Astrocyte (in vitro differentiated cells and primary cell): Measurements from ENCODE around the gene CHRNA4. TPM values are rescaled to one million over a fixed set of nuclear protein-coding genes. Genes with fewer than 3 reads are reported as not detected.

Experiments used
- DNase-seq: peaks from one replicate; pipeline ENCODE4 v3.0.0-alpha.2; 2010; ENCODE audit warnings: low read depth
- FAIRE-seq: peaks from 2 replicates; lab custom pipeline; 2011; peaks lifted over from hg19 to GRCh38; lab: Jason Lieb, UNC
- H2AFZ ChIP-seq: 2 replicates; pipeline ENCODE4 v1.6.0; 2012; ENCODE audit warnings: low read depth, low read length, inconsistent platforms
- H3K27ac ChIP-seq: 2 replicates; pipeline ENCODE4 v1.5.1; 2011; ENCODE audit warnings: low read depth, low read length, inconsistent platforms
- H3K27me3 ChIP-seq: 2 replicates; pipeline ENCODE4 v1.6.0; 2011; ENCODE audit warnings: low read length, inconsistent platforms; ENCODE audit not compliant: insufficient read depth
- H3K36me3 ChIP-seq: 2 replicates; pipeline ENCODE4 v1.5.1; 2011; ENCODE audit warnings: low read length, inconsistent platforms; ENCODE audit not compliant: insufficient read depth
- H3K4me1 ChIP-seq: 2 replicates; pipeline ENCODE4 v1.5.1; 2011; ENCODE audit warnings: low read length, inconsistent platforms; ENCODE audit not compliant: insufficient read depth
- H3K4me2 ChIP-seq: 2 replicates; pipeline ENCODE4 v1.6.0; 2012; ENCODE audit warnings: low read length, inconsistent platforms
- H3K4me3 ChIP-seq: 2 replicates; pipeline ENCODE4 v1.5.1; 2011; ENCODE audit warnings: low read depth, mild to moderate bottlenecking, low read length, inconsistent platforms; ENCODE audit not compliant: insufficient read depth
- H3K79me2 ChIP-seq: 2 replicates; pipeline ENCODE4 v1.6.0; 2012; ENCODE audit warnings: mild to moderate bottlenecking, low read length, inconsistent platforms; ENCODE audit not compliant: insufficient read depth
- H3K9ac ChIP-seq: 2 replicates; pipeline ENCODE4 v1.6.0; 2012; ENCODE audit warnings: mild to moderate bottlenecking, low read length, inconsistent platforms
- H3K9me3 ChIP-seq: 2 replicates; pipeline ENCODE4 v1.5.1; 2012; ENCODE audit warnings: low read depth, mild to moderate bottlenecking, low read length, inconsistent platforms; ENCODE audit not compliant: insufficient read depth
- H4K20me1 ChIP-seq: 2 replicates; pipeline ENCODE4 v1.6.0; 2012; ENCODE audit warnings: low read length, inconsistent platforms; ENCODE audit not compliant: insufficient read depth
- H3K27ac Mint-ChIP-seq: one replicate; pipeline ENCODE4 v1.8.0; 2021; ENCODE audit warnings: mild to moderate bottlenecking, mixed read lengths; ENCODE audit not compliant: unreplicated experiment
- H3K27me3 Mint-ChIP-seq: one replicate; pipeline ENCODE4 v1.8.0; 2021; ENCODE audit warnings: low read depth, mixed read lengths; ENCODE audit not compliant: unreplicated experiment
- H3K36me3 Mint-ChIP-seq: one replicate; pipeline ENCODE4 v1.8.0; 2021; ENCODE audit warnings: low read depth, mixed read lengths; ENCODE audit not compliant: unreplicated experiment
- H3K4me1 Mint-ChIP-seq: one replicate; pipeline ENCODE4 v1.8.0; 2021; ENCODE audit warnings: low read depth, mixed read lengths; ENCODE audit not compliant: unreplicated experiment
- H3K4me3 Mint-ChIP-seq: one replicate; pipeline ENCODE4 v1.8.0; 2021; ENCODE audit warnings: mild to moderate bottlenecking, moderate library complexity, mixed read lengths; ENCODE audit not compliant: unreplicated experiment
- H3K9me3 Mint-ChIP-seq: one replicate; pipeline ENCODE4 v1.8.0; 2021; ENCODE audit warnings: mild to moderate bottlenecking, mixed read lengths; ENCODE audit not compliant: unreplicated experiment
- EZH2 ChIP-seq: IDR thresholded peaks from 2 replicates; pipeline ENCODE4 v1.6.1; 2012; ENCODE audit warnings: mild to moderate bottlenecking, low read length, inconsistent platforms; ENCODE audit not compliant: insufficient read depth
- total RNA-seq: library from RNA; stranded (reverse); gene quantifications from 2 replicates; pipeline ENCODE4 v1.2.1, GENCODE V29; 2021
- TF ChIP-seq, protein P1 (sequence below): IDR thresholded peaks from 2 replicates; pipeline ENCODE4 v1.5.1; 2011; ENCODE audit warnings: low read depth, mild to moderate bottlenecking, inconsistent platforms, low read length, moderate library complexity; ENCODE audit not compliant: insufficient read depth

Gene CHRNA4
- total RNA-seq, 1 donor from 2014 or later: 1.8 TPM

DNA sequence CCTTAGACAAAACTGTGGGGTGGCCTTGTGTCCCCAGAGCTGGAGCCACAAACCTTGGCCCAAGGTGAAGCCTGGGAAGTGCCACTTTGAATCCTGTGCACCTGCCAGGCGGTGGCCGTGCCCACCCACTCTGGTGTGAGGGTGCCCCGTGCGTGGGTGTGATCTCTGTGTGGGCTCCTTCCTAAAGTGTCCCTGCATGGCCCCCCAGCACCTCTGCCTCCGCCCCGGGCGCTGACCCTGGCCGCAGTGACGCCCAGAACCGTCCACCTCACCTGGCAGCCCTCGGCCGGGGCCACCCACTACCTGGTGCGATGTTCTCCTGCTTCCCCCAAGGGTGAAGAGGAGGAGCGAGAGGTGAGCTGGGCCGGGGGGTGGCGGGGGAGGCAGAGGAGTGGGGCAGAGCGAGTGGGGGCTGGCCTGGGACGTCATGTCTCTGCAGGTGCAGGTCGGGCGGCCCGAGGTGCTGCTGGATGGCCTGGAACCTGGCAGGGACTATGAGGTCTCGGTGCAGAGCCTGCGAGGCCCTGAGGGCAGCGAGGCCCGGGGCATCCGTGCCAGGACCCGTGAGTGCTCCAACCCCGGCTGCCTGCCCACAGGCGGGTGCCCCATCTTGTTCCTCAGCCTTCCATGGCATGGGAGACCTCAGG lies 49.8 kb downstream of the CHRNA4 start:
- Mint-ChIP-seq H3K4me1 (peaks cover 3% of the 10 kb centered on the region), H3K4me3 (no peak overlapping the region), H3K27ac (no peak overlapping the region), H3K9me3 (no peaks in the 10 kb centered on the region), H3K36me3 (no peaks in the 10 kb centered on the region), H3K27me3 (peaks cover 8% of the 10 kb centered on the region)
- FAIRE-seq (no peak), DNase-seq (no peak)
- peaks cover 2% of the 10 kb centered on the region for H3K27me3 ChIP-seq
- H3K36me3 ChIP-seq: no peaks in the 10 kb centered on the region
- H2AFZ ChIP-seq: no peak overlapping the region
- peaks cover 5% of the 10 kb centered on the region for H4K20me1 ChIP-seq
- no peak overlapping the region for H3K9ac ChIP-seq
- H3K27ac ChIP-seq: no peak overlapping the region
- H3K4me3 ChIP-seq: no peak overlapping the region
- TF ChIP-seq EZH2: no peak
- TF ChIP-seq, protein P1, sequence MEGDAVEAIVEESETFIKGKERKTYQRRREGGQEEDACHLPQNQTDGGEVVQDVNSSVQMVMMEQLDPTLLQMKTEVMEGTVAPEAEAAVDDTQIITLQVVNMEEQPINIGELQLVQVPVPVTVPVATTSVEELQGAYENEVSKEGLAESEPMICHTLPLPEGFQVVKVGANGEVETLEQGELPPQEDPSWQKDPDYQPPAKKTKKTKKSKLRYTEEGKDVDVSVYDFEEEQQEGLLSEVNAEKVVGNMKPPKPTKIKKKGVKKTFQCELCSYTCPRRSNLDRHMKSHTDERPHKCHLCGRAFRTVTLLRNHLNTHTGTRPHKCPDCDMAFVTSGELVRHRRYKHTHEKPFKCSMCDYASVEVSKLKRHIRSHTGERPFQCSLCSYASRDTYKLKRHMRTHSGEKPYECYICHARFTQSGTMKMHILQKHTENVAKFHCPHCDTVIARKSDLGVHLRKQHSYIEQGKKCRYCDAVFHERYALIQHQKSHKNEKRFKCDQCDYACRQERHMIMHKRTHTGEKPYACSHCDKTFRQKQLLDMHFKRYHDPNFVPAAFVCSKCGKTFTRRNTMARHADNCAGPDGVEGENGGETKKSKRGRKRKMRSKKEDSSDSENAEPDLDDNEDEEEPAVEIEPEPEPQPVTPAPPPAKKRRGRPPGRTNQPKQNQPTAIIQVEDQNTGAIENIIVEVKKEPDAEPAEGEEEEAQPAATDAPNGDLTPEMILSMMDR: no peak
- H3K4me1 ChIP-seq: no peaks in the 10 kb centered on the region
- H3K79me2 ChIP-seq: no peaks in the 10 kb centered on the region
- no peaks in the 10 kb centered on the region for H3K9me3 ChIP-seq
- no peak overlapping the region for H3K4me2 ChIP-seq

DNA sequence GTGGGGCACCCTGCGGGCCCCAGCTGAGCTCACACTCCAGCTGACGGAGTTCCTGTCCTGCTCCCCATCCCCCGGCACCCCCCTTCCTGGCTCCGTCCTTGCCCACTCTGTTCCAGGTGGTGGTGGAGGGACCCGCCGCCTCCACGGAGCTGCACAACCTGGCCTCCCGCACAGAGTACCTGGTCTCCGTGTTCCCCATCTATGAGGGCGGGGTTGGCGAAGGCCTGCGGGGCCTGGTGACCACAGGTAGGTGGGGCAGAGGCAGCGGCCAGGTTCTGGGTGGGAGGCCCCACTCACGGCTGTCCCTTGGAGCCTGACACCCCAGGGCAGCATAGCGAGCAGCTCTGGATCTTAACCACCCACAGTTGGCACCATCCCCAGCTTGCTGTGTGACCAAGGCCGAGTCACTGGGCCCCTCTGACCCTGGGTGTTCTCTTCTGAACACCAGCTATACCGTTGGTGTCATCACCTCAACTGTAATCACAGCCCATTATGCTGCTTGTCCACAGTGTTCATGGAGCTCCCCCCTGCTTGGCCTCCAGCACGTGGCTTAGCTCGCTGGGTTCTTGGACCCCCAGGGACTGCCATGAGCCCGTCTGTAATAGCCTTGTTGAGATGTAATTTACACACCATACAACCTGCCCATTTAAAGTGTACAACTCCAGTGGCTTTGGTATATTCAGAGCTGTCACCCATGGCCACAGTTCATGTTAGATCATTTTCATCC lies 50.7 kb downstream of the CHRNA4 start:
- H3K27me3 ChIP-seq: peaks cover 3% of the 10 kb centered on the region
- Mint-ChIP-seq H3K27me3 (peaks cover 4% of the 10 kb centered on the region), H3K4me3 (no peak overlapping the region), H3K4me1 (peaks cover 3% of the 10 kb centered on the region), H3K27ac (no peak overlapping the region), H3K9me3 (no peaks in the 10 kb centered on the region), H3K36me3 (no peaks in the 10 kb centered on the region)
- peaks cover 5% of the 10 kb centered on the region for H4K20me1 ChIP-seq
- H3K4me1 ChIP-seq: no peaks in the 10 kb centered on the region
- H3K9me3 ChIP-seq: no peaks in the 10 kb centered on the region
- H3K4me3 ChIP-seq: no peak overlapping the region
- no peak overlapping the region for H2AFZ ChIP-seq
- DNase-seq (no peak), FAIRE-seq (no peak)
- H3K79me2 ChIP-seq: no peaks in the 10 kb centered on the region
- no peaks in the 10 kb centered on the region for H3K36me3 ChIP-seq
- no peak overlapping the region for H3K27ac ChIP-seq
- no peak overlapping the region for H3K4me2 ChIP-seq
- H3K9ac ChIP-seq: no peak overlapping the region
- TF ChIP-seq, protein P1: no peak
- TF ChIP-seq EZH2: no peak
